Left ventricle myocardium inferior (tissue), 1 donor: Measurements from ENCODE around the gene STAU1. TPM values are rescaled to one million over a fixed set of nuclear protein-coding genes. Genes with fewer than 3 reads are reported as not detected.
A peak's percentile ranks its signal among the peaks of the same experiment; 100 is the strongest.

Experiments used
- DNase-seq: peaks from one replicate; pipeline ENCODE4 v3.0.0-alpha.2; 2020
- H3K27ac ChIP-seq: fragments of 200-600 bp; replicated peaks from 2 replicates; pipeline ENCODE4 v1.8.0; 2021
- H3K27me3 ChIP-seq: fragments of 200-600 bp; 2 replicates; pipeline ENCODE4 v1.8.0; 2021; ENCODE audit warnings: low read depth
- H3K36me3 ChIP-seq: fragments of 200-600 bp; 2 replicates; pipeline ENCODE4 v1.8.0; 2021
- H3K4me1 ChIP-seq: fragments of 200-600 bp; 2 replicates; pipeline ENCODE4 v1.8.0; 2021
- H3K4me3 ChIP-seq: fragments of 200-600 bp; 2 replicates; pipeline ENCODE4 v1.8.0; 2021; ENCODE audit warnings: mild to moderate bottlenecking, moderate library complexity
- H3K9me3 ChIP-seq: fragments of 200-600 bp; replicated peaks from 2 replicates; pipeline ENCODE4 v1.8.0; 2021
- CTCF ChIP-seq: fragments of 200-600 bp; IDR thresholded peaks from 2 replicates; pipeline ENCODE4 v1.8.0; 2021; ENCODE audit warnings: antibody characterized with exemption, mild to moderate bottlenecking, borderline replicate concordance
- intact Hi-C: fragments of 100-400 bp; cut with micrococcal nuclease; formaldehyde crosslinking; loops from one replicate; pipeline ENCODE4 v1.11.0; 2022
- long read RNA-seq: library from polyadenylated mRNA; unstranded; transcript quantifications from one replicate; pipeline ENCODE4 v2.0.0, GENCODE V29; 2021
- total RNA-seq: library from RNA; stranded (reverse); fragmentation: NEBNext Ultra II Directional; extraction: Animal tissue kit (Norgen Biotek cat#: 25700); gene quantifications from one replicate; pipeline ENCODE4 v1.2.1, GENCODE V29; 2021
- donor health status: DM: no; HTN: yes; CAD: no; lungs with severe emphysema.

STAU1 gene
- 63.4 TPM for total RNA-seq
- long read RNA-seq, transcript STAU1-203 (13 exons, 3,211 nt), result major isoform, 46 of 173 reads
- long read RNA-seq, transcript STAU1-201 (14 exons, 3,334 nt), result minor isoform, 5 of 173 reads
- long read RNA-seq, transcript STAU1-206 (13 exons, 3,411 nt), result minor isoform, 12 of 173 reads
- long read RNA-seq, transcript STAU1-207 (14 exons, 3,684 nt), result minor isoform, 24 of 173 reads
- long read RNA-seq, partial matches to known transcripts, result 48 of 173 reads
- long read RNA-seq, other reads (novel, unspliced or antisense), result 35 of 173 reads

GRCh38 chr20:49187851-49188641 is at the start of gene STAU1:
STAU1 (minus strand) TSS chr20:49188334; CDS start chr20:49166201, 22,133 bp downstream.
- H3K4me3 ChIP-seq, result peak within 1 kb of the TSS; percentile 87
- DNase-seq, result peak; percentile 97
- H3K4me1 ChIP-seq, result peaks cover 49% of the 10 kb centered on the region
- intact Hi-C loops, result no loop called here
- H3K9me3 ChIP-seq, result no peaks in the 10 kb centered on the region
- H3K27ac ChIP-seq, result peak within 1 kb of the TSS; percentile 96
- H3K36me3 ChIP-seq, result no peaks in the 10 kb centered on the region
- no peaks in the 10 kb centered on the region for H3K27me3 ChIP-seq
- no peak for TF ChIP-seq CTCF

- H3K27me3 ChIP-seq, result no peaks in the 10 kb centered on the region
- H3K36me3 ChIP-seq, result peaks cover 99% of the 10 kb centered on the region
- H3K27ac ChIP-seq, result no peak overlapping the region
- no peaks in the 10 kb centered on the region for H3K4me1 ChIP-seq
- intact Hi-C loops, result no loop called here
- no peaks in the 10 kb centered on the region for H3K9me3 ChIP-seq
- H3K4me3 ChIP-seq, result no peak overlapping the region
- no peak for TF ChIP-seq CTCF
- no peak for DNase-seq
These were observed 49.4 kb upstream of the STAU1 start for GRCh38 chr20:49237531-49237930.

- Histone ChIP-seq H3K9me3 (no peaks in the 10 kb centered on the region), H3K4me1 (no peaks in the 10 kb centered on the region), H3K4me3 (no peak overlapping the region), H3K27me3 (no peaks in the 10 kb centered on the region), H3K27ac (no peak overlapping the region), H3K36me3 (peaks cover 99% of the 10 kb centered on the region)
- intact Hi-C loops, result no loop called here
- no peak for TF ChIP-seq CTCF
- DNase-seq, result no peak
These were observed 48.2 kb upstream of the STAU1 start for GRCh38 chr20:49236301-49236700.

GRCh38 chr20:49234831-49235230 is 46.7 kb upstream of the STAU1 start:
- no peak for DNase-seq
- intact Hi-C loops, result no loop called here
- H3K9me3 ChIP-seq, result no peaks in the 10 kb centered on the region
- H3K27me3 ChIP-seq, result no peaks in the 10 kb centered on the region
- no peak overlapping the region for H3K4me3 ChIP-seq
- no peak for TF ChIP-seq CTCF
- H3K27ac ChIP-seq, result no peak overlapping the region
- peaks cover 99% of the 10 kb centered on the region for H3K36me3 ChIP-seq
- no peaks in the 10 kb centered on the region for H3K4me1 ChIP-seq

GRCh38 chr20:49233226-49233625 is 45.1 kb upstream of the STAU1 start:
- intact Hi-C loops, result no loop called here
- peaks cover 99% of the 10 kb centered on the region for H3K36me3 ChIP-seq
- no peaks in the 10 kb centered on the region for H3K4me1 ChIP-seq

More at GRCh38 chr20:49233226-49233625, 45.1 kb upstream of the STAU1 start:
- Histone ChIP-seq H3K9me3 (no peaks in the 10 kb centered on the region), H3K27ac (no peak overlapping the region), H3K27me3 (no peaks in the 10 kb centered on the region), H3K4me3 (no peak overlapping the region)
- TF ChIP-seq CTCF, result no peak
- no peak for DNase-seq
